NCI-H1417 treated with DMSO at 0.1 percent for 48 hours (cell line): ENCODE data around the gene CCDC157.
"Not testable (repeated sequence)": the region's sequence is repeated elsewhere in the genome, so short reads cannot be mapped to it uniquely, and the experiment has no call there.

Source experiments
- DNase-seq: peaks from one replicate; lab custom pipeline; 2025; lab: John Stamatoyannopoulos, UW

Gene CCDC157

DNA sequence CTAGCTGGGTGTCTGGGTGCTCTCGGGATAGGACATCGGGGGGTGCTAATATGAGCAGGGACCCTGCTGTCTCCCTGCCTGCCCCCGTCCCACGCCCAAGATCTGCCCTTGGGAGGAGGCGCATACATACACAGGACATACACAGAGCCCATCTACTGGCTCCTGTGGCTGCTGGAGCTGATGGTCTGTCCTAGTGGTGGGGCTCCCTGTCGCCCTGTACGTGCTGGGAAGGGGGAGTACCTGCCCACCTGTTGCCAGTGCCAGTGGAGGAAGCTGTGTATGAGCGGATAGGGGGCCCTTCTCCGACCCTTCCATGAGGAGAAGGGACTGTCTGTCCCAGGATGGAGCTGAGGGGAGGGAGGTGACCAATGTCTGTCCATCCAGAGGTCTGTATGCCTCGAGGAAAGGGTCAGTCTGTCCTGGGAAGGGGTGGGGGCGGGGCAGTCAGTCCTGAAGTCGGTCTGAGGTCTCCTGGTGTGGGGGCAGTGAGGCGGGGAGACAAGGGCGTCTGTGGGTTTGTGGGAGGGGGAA is 31.0 kb upstream of the CCDC157 start:
- DNase-seq, result no peak

DNA sequence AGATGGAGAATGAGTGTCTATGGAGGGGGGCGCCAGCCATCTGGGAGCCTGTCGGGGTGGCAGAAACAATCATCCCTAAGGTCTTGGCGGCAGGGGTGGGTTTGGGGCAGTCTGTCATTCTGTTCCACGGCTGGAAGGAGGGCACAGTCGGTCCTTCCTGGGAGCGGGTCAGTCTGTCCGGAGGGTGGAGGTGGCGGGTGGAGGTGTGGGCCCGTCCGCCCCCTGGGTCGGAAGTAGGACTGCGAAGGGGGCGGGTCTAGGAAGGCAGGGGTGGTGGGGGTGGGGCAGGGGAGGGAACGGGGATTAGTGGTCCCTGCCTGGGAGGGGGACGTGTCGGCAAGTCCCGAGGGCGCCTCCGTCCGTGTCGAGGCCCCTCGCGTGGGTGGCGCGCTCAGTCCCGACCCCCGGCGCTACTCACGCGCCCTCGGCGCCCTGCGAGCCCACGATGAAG is 30.5 kb upstream of the CCDC157 start:
- no peak for DNase-seq

GRCh38 chr22:30326706-30327362 is 30.0 kb upstream of the CCDC157 start, which contains the start of gene TBC1D10A:
TBC1D10A (minus strand) TSS chr22:30326941; CDS start chr22:30326881, 60 bp downstream.
- DNase-seq, result peak; percentile 23

DNA sequence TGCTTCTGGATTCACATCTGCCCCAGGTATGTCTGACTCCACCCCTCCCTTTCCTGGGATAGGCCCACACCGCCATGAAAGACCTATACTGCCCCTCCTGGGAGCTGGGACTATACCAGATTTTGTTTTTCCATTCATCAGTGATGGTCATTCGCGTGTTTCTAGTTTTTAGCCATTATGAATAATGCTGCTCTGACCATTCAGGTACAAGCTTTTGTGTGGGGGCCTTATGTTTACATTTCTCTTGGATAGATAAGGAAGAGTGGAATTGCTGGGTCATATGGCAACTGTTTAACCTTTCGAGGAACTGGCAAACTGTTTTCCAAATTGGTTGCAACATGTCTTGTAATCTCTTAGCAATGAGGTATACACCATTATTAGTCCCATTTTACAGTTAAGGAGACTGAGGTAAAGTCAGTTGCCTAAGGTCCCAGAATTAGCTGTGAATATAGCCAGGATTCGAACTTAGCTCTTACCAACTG is 28.9 kb upstream of the CCDC157 start:
- no peak for DNase-seq

DNA sequence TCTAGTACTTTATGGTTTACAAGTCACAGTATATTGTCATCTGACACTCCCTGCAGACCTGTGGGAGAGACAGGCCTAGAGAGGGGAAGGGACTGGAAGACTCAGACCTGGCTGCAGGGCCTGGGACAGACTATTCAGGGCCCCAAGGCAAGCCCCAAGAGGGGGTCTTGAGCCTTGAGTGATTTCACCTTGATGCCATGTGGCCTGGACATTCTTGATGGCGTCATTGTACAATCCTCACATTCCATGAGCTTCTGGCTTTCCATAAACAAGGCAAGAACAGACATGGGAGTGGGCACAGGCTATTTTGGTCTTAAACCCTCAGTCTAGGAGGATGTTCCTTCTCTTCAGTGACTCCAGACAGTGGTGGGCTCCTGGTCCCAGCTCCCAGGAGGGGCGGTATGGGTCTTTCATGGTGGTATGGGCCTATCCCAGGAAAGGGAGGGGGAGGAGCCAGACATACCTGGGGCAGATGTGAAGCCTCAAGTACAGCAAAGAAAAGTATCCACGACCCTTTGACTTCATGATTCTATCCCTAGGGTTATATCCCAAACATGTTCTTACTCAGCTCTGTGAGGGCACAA is 28.2 kb upstream of the CCDC157 start:
- no peak for DNase-seq

- DNase-seq, result no peak
Measured at GRCh38 chr22:30332551-30332950, 24.3 kb upstream of the CCDC157 start.

- no peak for DNase-seq
Measured at GRCh38 chr22:30332994-30333706, 23.7 kb upstream of the CCDC157 start.

GRCh38 chr22:30333707-30334087 is 23.1 kb upstream of the CCDC157 start:
- no peak for DNase-seq

DNA sequence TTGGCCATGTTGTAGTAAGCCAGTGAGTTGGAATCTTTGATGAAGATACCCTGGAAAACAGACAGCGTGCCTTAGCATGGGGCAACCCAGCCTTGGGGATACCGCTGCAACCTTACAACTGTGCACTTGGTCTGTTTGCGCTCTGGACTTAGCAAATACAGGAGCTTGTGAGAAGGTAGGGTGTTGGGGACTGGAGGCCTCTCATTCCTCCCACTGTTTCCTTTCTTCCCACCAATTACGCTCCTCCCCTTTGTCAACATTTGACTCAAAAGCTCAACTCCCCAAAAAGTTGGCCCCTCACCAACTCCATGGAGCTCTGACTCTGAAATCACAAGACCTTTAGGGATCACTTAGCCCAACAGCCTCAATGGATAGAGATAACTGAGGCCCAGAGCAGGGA is 22.2 kb upstream of the CCDC157 start:
- DNase-seq, result no peak

DNA sequence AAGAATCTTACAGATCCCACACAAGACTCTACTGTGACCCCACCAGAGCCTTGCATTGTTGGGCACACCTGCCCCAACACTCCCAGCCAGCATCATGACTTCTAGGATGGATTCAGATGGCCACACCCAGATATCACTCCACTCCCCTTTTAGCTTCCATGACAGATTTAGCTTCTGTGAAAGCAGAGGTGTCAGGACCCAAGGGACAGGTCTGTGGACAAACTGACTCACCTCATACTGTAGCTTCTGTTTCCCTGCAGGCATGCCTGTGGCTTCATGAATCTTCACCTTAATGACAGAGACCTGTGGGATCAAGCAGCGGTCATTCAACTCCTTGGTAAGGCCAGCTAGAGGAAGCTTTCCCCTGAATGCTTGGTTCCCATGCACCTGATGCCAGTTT is 21.6 kb upstream of the CCDC157 start:
- DNase-seq, result no peak

GRCh38 chr22:30336752-30337460 is 19.9 kb upstream of the CCDC157 start:
- no peak for DNase-seq

DNA sequence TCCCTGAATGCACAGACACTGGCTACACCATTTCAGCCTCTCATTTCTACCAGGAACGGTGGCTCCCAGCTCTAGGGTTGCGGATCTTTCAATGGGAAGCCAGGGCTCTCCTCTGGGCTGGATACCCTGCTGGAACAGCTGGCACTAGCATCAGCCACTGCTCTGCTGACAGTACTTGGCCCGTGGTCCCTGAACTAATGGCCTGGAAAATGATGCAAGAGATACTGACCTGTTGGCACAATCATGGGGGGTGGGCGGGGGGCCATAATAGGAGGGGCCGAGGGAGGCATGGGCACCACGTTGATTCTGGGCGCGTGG is 19.4 kb upstream of the CCDC157 start:
- DNase-seq, result no peak

GRCh38 chr22:30338341-30338740 is 18.5 kb upstream of the CCDC157 start:
- not testable (repeated sequence) for DNase-seq

- no peak for DNase-seq
Measured at GRCh38 chr22:30338802-30339201, 18.0 kb upstream of the CCDC157 start.

DNA sequence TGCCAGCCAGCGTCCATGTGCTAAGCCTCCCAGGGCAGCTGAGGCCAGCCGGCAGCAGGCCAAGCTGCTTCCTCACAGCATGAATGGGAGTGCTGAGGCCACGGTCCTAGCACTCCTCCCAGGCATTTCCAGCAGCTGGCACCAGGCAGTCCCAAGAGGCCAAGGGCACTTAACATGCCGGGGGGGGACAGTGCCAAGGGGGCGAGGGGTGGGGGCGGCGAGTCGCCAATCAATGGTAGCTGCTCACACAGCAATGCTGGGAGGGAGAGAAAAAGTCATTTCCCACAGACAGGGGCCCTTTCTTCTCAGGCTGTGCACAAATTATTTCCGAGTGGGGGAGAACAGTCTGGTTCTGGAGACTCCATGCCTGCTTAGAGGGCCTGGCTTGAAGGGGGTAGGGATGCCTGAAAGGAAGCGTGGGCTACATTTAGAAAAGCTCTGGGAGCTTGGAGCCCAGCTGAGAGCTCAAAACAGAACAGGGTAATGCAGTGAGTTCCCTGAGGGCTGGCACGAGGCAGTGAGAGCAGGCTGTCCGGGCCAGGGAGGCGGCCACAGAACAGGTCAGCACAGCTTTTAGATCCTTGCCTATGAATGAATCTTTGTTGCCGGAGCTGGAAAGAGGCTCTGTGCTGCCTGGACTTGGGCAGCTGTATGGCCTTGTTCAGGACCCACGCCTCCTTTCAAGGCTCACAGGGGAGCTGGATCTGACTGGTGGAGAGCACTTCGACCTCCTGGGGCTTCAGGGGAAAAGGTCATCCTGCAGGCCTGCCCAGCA is 15.7 kb upstream of the CCDC157 start:
- no peak for DNase-seq

GRCh38 chr22:30344447-30345200 is 12.2 kb upstream of the CCDC157 start:
- no peak for DNase-seq

- DNase-seq, result no peak
Measured at GRCh38 chr22:30347255-30347892, 9.4 kb upstream of the CCDC157 start.

GRCh38 chr22:30348404-30348803 is 8.4 kb upstream of the CCDC157 start:
- no peak for DNase-seq

DNA sequence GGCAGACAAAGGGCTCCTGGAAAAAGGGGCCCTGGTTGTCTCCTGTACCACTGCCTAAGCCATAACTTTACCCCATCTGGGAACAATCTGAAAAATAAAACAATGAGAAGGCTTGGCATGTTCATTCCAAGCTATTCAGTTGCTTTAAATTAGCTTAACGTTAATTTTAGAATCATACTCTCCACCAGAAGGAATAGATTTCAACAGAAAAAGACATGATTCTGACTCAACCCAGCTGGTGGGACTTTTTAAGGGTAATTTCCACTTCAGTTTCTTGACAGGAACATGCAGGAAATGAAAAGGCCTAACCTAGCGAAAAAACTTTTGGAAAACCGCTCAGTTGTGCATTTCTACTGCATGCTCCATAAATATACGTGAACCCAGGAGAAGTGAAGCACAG is 8.0 kb upstream of the CCDC157 start:
- no peak for DNase-seq

GRCh38 chr22:30351226-30351625 is 5.6 kb upstream of the CCDC157 start:
- no peak for DNase-seq
